Measurements from ENCODE around the gene MFSD1.
A peak's percentile ranks its signal among the peaks of the same experiment; 100 is the strongest.

Gene MFSD1

DNA sequence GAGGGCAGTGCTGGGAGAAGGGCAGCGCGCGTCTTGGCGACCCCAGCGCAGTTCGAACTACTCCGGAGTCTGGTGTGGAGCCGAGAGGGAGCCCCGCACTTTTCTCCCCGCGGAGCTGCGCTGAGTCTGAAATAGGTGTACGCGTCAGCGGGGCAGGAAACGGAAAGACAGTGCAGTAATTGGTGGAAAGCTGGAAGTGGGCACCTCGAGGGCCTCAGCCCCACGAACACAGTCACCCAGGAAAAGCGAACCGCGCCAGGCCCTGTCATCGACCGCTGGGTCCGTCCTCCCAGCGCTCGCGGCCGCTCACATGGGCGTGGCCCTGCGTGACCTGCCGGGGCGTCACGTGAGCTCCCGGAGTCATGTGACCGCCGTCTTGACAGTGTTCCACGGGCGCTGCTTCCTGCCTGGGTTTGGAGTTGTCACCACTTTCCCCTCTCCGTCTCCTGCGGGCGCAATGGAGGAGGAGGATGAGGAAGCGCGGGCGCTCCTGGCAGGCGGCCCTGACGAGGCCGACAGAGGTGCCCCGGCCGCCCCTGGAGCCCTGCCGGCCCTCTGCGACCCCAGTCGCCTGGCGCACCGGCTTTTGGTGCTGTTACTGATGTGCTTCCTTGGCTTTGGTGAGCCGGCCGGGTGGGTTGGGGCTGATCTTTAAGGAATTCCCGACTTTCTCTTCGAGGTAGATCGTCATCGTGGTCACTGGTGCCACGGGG, at the start of gene MFSD1:
Gene MFSD1, plus strand, starts transcription at position 359 of the 713 bp plus-strand sequence. Its CDS starts 99 bp downstream, at position 458.
- Histone ChIP-seq H3K36me3 (ENCODE audit: control insufficient read depth, insufficient read depth, low read length) (no peaks in the 10 kb centered on the region), H3K4me3 (ENCODE audit: low read length) (peak within 1 kb of the TSS; percentile 95), H3K4me1 (ENCODE audit: control insufficient read depth, insufficient read depth, low read length) (peaks cover 4% of the 10 kb centered on the region), H3K27me3 (ENCODE audit: control insufficient read depth, insufficient read depth, low read length) (no peaks in the 10 kb centered on the region), H3K27ac (ENCODE audit: low read depth, low read length) (peak within 1 kb of the TSS; percentile 85), H3K9ac (ENCODE audit: low read length) (peak within 1 kb of the TSS; percentile 66)

DNA sequence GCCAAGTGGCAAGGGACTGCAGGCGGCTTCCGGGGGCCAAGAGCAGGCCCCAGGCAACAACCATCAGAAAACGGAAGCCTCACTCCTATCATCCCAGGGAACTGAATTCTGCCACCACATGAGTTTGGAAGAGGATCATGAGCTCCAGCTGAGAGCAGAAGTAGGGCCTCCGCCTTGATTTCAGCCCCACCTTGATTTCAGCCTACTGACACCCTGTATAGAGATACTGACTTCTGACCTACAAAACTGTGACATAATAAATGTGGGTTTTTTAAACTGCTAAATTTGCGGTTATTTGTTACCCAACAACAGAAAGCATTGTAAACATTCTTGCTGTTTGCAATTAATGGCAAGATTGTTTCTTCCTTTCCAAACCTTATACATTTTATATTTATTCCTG, 48.0 kb upstream of the MFSD1 start:
- Histone ChIP-seq H3K27ac (ENCODE audit: low read depth, low read length) (no peak overlapping the region), H3K4me1 (ENCODE audit: control insufficient read depth, insufficient read depth, low read length) (no peaks in the 10 kb centered on the region), H3K36me3 (ENCODE audit: control insufficient read depth, insufficient read depth, low read length) (no peaks in the 10 kb centered on the region), H3K4me3 (ENCODE audit: low read length) (no peak overlapping the region), H3K9ac (ENCODE audit: low read length) (no peak overlapping the region), H3K27me3 (ENCODE audit: control insufficient read depth, insufficient read depth, low read length) (no peaks in the 10 kb centered on the region)

- no peaks in the 10 kb centered on the region for H3K27me3 ChIP-seq (ENCODE audit: control insufficient read depth, insufficient read depth, low read length)
- no peak overlapping the region for H3K27ac ChIP-seq (ENCODE audit: low read depth, low read length)
- no peaks in the 10 kb centered on the region for H3K4me1 ChIP-seq (ENCODE audit: control insufficient read depth, insufficient read depth, low read length)
- no peak overlapping the region for H3K9ac ChIP-seq (ENCODE audit: low read length)
- no peak overlapping the region for H3K4me3 ChIP-seq (ENCODE audit: low read length)
- H3K36me3 ChIP-seq (ENCODE audit: control insufficient read depth, insufficient read depth, low read length), result no peaks in the 10 kb centered on the region
Measured at GRCh38 chr3:158755421-158755820, 46.4 kb upstream of the MFSD1 start.

GRCh38 chr3:158761350-158761749, 40.5 kb upstream of the MFSD1 start:
- H3K36me3 ChIP-seq (ENCODE audit: control insufficient read depth, insufficient read depth, low read length), result no peaks in the 10 kb centered on the region
- no peak overlapping the region for H3K27ac ChIP-seq (ENCODE audit: low read depth, low read length)
- no peaks in the 10 kb centered on the region for H3K4me1 ChIP-seq (ENCODE audit: control insufficient read depth, insufficient read depth, low read length)
- no peak overlapping the region for H3K9ac ChIP-seq (ENCODE audit: low read length)
- H3K27me3 ChIP-seq (ENCODE audit: control insufficient read depth, insufficient read depth, low read length), result no peaks in the 10 kb centered on the region
- H3K4me3 ChIP-seq (ENCODE audit: low read length), result no peak overlapping the region

DNA sequence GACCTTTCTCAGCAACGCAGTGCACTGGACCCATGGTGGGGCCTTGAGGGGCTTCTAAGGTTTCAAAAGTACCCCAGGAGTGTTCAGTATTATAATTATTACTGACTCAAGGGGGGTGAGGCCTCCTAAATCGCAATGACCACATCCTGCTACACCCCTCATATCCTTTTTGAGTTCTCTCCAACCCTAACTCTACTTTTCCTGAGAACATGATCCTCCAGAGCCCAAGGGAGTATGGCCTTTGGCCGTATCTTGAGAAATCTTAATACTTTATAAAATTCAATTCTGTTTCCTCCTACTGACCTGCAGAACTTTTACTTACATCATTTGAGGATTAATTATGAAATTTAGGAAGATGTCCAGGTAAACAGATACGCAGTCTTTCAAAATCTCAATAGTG, 39.2 kb upstream of the MFSD1 start:
- no peak overlapping the region for H3K27ac ChIP-seq (ENCODE audit: low read depth, low read length)
- H3K9ac ChIP-seq (ENCODE audit: low read length), result no peak overlapping the region
- no peak overlapping the region for H3K4me3 ChIP-seq (ENCODE audit: low read length)
- H3K4me1 ChIP-seq (ENCODE audit: control insufficient read depth, insufficient read depth, low read length), result no peaks in the 10 kb centered on the region
- H3K36me3 ChIP-seq (ENCODE audit: control insufficient read depth, insufficient read depth, low read length), result no peaks in the 10 kb centered on the region
- no peaks in the 10 kb centered on the region for H3K27me3 ChIP-seq (ENCODE audit: control insufficient read depth, insufficient read depth, low read length)

GRCh38 chr3:158763421-158763820, 38.4 kb upstream of the MFSD1 start:
- no peak overlapping the region for H3K27ac ChIP-seq (ENCODE audit: low read depth, low read length)
- H3K27me3 ChIP-seq (ENCODE audit: control insufficient read depth, insufficient read depth, low read length), result no peaks in the 10 kb centered on the region
- no peak overlapping the region for H3K4me3 ChIP-seq (ENCODE audit: low read length)
- H3K4me1 ChIP-seq (ENCODE audit: control insufficient read depth, insufficient read depth, low read length), result peaks cover 6% of the 10 kb centered on the region
- no peaks in the 10 kb centered on the region for H3K36me3 ChIP-seq (ENCODE audit: control insufficient read depth, insufficient read depth, low read length)
- no peak overlapping the region for H3K9ac ChIP-seq (ENCODE audit: low read length)

DNA sequence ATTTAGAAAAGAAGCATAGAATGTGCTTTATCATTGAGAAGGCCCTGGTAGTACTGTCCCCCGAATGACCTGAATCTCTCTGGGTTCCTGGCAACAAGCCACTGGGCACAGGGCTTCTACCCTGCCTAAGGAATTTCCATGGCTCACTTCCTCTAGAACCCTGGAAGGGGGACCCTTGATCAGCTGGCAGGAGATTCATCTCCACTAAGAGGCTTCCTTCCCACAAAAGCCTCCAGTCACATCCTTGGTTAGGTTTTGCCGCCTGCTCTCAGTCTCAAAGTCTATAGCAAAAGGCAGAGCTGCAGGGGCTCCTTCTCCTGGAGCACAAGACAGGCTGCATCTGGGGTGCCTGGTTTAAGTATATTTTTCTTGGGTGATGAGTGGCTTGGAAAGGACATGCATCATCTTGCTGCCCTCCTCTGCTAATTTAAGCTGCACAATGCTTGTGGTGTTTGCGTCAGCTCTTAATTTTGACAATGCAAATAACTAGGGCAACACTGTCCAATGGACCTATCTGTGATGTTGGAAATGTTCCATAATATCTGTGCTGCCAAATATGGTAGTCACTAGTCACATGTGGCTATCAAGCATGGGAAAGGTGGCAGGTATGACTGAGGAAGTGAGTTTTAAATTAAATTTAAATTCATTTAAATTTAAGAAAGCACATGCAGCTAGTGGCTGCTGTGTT, 36.2 kb upstream of the MFSD1 start:
- H3K27ac ChIP-seq (ENCODE audit: low read depth, low read length), result no peak overlapping the region
- H3K4me3 ChIP-seq (ENCODE audit: low read length), result no peak overlapping the region

DNA sequence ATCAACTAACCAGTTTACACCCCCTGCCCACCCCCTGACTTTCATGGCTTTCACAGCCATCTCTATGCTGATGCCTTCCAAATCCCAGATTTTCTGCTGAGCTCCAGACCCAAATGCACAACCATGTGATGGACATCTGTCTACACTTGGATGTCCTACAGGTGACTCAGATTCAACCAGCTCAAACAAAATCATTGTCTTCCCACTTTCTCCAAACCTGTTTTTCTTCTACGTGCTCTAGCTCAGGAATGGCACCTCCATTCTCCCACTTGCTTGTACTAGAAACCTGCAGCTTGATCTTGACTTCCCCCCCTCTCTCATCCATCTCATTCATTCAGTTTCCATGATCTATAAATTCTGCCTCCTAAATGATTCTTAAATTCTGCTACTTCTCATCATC, 35.5 kb upstream of the MFSD1 start:
- Histone ChIP-seq H3K4me3 (ENCODE audit: low read length) (no peak overlapping the region), H3K27me3 (ENCODE audit: control insufficient read depth, insufficient read depth, low read length) (no peaks in the 10 kb centered on the region), H3K27ac (ENCODE audit: low read depth, low read length) (no peak overlapping the region), H3K9ac (ENCODE audit: low read length) (no peak overlapping the region), H3K4me1 (ENCODE audit: control insufficient read depth, insufficient read depth, low read length) (peaks cover 20% of the 10 kb centered on the region), H3K36me3 (ENCODE audit: control insufficient read depth, insufficient read depth, low read length) (no peaks in the 10 kb centered on the region)

More for the DNA sequence above, 36.2 kb upstream of the MFSD1 start:
- Histone ChIP-seq H3K27me3 (ENCODE audit: control insufficient read depth, insufficient read depth, low read length) (no peaks in the 10 kb centered on the region), H3K36me3 (ENCODE audit: control insufficient read depth, insufficient read depth, low read length) (no peaks in the 10 kb centered on the region), H3K9ac (ENCODE audit: low read length) (no peak overlapping the region), H3K4me1 (ENCODE audit: control insufficient read depth, insufficient read depth, low read length) (peaks cover 18% of the 10 kb centered on the region)

- Histone ChIP-seq H3K27me3 (ENCODE audit: control insufficient read depth, insufficient read depth, low read length) (no peaks in the 10 kb centered on the region), H3K9ac (ENCODE audit: low read length) (no peak overlapping the region), H3K4me3 (ENCODE audit: low read length) (no peak overlapping the region), H3K36me3 (ENCODE audit: control insufficient read depth, insufficient read depth, low read length) (no peaks in the 10 kb centered on the region), H3K4me1 (ENCODE audit: control insufficient read depth, insufficient read depth, low read length) (peaks cover 20% of the 10 kb centered on the region), H3K27ac (ENCODE audit: low read depth, low read length) (peak overlapping the region; percentile 72)
Measured at GRCh38 chr3:158768361-158768787, 33.5 kb upstream of the MFSD1 start.

- Histone ChIP-seq H3K36me3 (ENCODE audit: control insufficient read depth, insufficient read depth, low read length) (no peaks in the 10 kb centered on the region), H3K4me1 (ENCODE audit: control insufficient read depth, insufficient read depth, low read length) (peaks cover 24% of the 10 kb centered on the region), H3K27me3 (ENCODE audit: control insufficient read depth, insufficient read depth, low read length) (no peaks in the 10 kb centered on the region), H3K4me3 (ENCODE audit: low read length) (no peak overlapping the region), H3K9ac (ENCODE audit: low read length) (no peak overlapping the region), H3K27ac (ENCODE audit: low read depth, low read length) (peak overlapping the region; percentile 72)
Measured at GRCh38 chr3:158768881-158769543, 32.8 kb upstream of the MFSD1 start.

GRCh38 chr3:158769549-158769948, 32.3 kb upstream of the MFSD1 start:
- Histone ChIP-seq H3K9ac (ENCODE audit: low read length) (no peak overlapping the region), H3K36me3 (ENCODE audit: control insufficient read depth, insufficient read depth, low read length) (no peaks in the 10 kb centered on the region), H3K27me3 (ENCODE audit: control insufficient read depth, insufficient read depth, low read length) (no peaks in the 10 kb centered on the region), H3K4me3 (ENCODE audit: low read length) (no peak overlapping the region), H3K4me1 (ENCODE audit: control insufficient read depth, insufficient read depth, low read length) (peaks cover 29% of the 10 kb centered on the region), H3K27ac (ENCODE audit: low read depth, low read length) (peak overlapping the region; percentile 47)

- no peaks in the 10 kb centered on the region for H3K27me3 ChIP-seq (ENCODE audit: control insufficient read depth, insufficient read depth, low read length)
- peak overlapping the region; percentile 11 for H3K4me3 ChIP-seq (ENCODE audit: low read length)
- H3K4me1 ChIP-seq (ENCODE audit: control insufficient read depth, insufficient read depth, low read length), result peaks cover 33% of the 10 kb centered on the region
- H3K27ac ChIP-seq (ENCODE audit: low read depth, low read length), result peak overlapping the region; percentile 61
- no peaks in the 10 kb centered on the region for H3K36me3 ChIP-seq (ENCODE audit: control insufficient read depth, insufficient read depth, low read length)
- no peak overlapping the region for H3K9ac ChIP-seq (ENCODE audit: low read length)
Measured at GRCh38 chr3:158769952-158770740, 31.7 kb upstream of the MFSD1 start.

Data from rectal smooth muscle tissue (tissue), 1 donor.